ENCODE measurements around the gene CAV1. TPM values are rescaled to one million over a fixed set of nuclear protein-coding genes. Genes with fewer than 3 reads are reported as not detected.

The CAV1 gene
- total RNA-seq, 4 donors from 2014 or later, result 445 to 895 (median 578) TPM

DNA sequence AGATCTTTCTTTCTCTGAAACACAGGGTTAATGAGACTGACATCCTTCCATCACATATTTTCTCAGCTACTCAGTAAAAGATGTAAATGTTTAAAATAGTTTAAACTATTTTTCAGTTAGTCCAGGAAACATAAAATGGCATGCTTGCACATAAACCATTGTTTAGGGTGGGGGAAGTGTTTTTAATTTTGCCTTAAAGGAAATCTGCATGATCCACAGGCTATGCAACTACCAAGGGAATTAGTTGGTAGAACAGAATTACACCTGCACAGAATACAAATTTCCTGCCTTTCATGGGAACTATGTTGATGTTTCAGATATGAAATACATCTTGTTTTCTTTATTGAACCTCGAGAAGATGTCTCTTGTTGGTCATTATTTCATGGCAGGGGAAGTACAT lies 10.6 kb downstream of the CAV1 start:
- TF ChIP-seq, protein P1, sequence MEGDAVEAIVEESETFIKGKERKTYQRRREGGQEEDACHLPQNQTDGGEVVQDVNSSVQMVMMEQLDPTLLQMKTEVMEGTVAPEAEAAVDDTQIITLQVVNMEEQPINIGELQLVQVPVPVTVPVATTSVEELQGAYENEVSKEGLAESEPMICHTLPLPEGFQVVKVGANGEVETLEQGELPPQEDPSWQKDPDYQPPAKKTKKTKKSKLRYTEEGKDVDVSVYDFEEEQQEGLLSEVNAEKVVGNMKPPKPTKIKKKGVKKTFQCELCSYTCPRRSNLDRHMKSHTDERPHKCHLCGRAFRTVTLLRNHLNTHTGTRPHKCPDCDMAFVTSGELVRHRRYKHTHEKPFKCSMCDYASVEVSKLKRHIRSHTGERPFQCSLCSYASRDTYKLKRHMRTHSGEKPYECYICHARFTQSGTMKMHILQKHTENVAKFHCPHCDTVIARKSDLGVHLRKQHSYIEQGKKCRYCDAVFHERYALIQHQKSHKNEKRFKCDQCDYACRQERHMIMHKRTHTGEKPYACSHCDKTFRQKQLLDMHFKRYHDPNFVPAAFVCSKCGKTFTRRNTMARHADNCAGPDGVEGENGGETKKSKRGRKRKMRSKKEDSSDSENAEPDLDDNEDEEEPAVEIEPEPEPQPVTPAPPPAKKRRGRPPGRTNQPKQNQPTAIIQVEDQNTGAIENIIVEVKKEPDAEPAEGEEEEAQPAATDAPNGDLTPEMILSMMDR (IDR thresholded peaks at IDR 0.05; ENCODE audit: low read depth), result no peak

- TF ChIP-seq, protein P1 (IDR thresholded peaks at IDR 0.05; ENCODE audit: low read depth), result no peak
These were observed 13.3 kb downstream of the CAV1 start for GRCh38 chr7:116538138-116538537.

GRCh38 chr7:116539879-116540278 lies 15.0 kb downstream of the CAV1 start:
- TF ChIP-seq, protein P1 (IDR thresholded peaks at IDR 0.05; ENCODE audit: low read depth), result no peak

- TF ChIP-seq, protein P1 (IDR thresholded peaks at IDR 0.05; ENCODE audit: low read depth), result no peak
These were observed 15.9 kb downstream of the CAV1 start for GRCh38 chr7:116540743-116541142.

DNA sequence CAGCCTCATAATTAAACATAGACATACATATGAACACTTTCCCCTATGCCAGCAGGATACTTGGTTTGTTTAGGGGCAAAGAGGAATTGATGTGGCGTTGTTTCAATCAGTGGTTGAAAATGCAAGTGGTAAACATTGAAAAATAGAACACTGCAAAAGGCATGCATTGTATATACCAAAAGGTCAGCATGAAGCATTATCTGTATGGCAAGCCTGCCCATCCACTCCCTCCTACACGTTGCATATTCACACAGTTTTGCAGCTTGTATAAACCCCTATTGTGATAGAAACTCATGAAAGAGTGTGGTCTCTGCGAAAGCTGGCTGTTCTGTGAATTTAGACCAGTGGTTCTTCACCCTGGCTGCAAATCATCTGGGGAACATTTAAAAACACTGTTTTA lies 17.1 kb downstream of the CAV1 start:
- TF ChIP-seq, protein P1 (IDR thresholded peaks at IDR 0.05; ENCODE audit: low read depth), result no peak

GRCh38 chr7:116542618-116543017 lies 17.8 kb downstream of the CAV1 start:
- TF ChIP-seq, protein P1 (IDR thresholded peaks at IDR 0.05; ENCODE audit: low read depth), result no peak

DNA sequence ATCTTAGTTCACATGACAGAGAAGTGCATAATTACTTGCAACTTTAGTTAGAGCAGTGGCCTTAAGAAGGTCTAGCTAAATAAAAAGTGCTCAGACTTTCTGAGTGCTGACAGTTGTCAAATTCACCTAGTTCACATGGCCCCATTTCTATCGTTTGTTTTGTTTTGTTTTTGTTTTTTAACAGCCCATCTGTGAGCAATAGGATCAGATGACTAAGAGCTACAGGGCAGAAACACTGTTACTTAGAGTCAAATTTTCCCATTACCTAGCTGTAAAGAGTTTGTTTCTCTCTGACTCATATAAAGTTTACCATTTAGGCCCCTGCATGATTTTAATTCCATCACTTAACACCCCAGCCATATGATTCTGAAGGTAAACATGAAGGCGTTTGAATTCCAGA lies 18.8 kb downstream of the CAV1 start:
- TF ChIP-seq, protein P1 (IDR thresholded peaks at IDR 0.05; ENCODE audit: low read depth), result no peak

Measured in subcutaneous adipose tissue (tissue), 4 donors.